Right lobe of liver (tissue), 6 donors: ENCODE data around the gene SPRED2. TPM values are rescaled to one million over a fixed set of nuclear protein-coding genes. Genes with fewer than 3 reads are reported as not detected.
A peak's percentile ranks its signal among the peaks of the same experiment; 100 is the strongest.

ENCODE experiments used
- ATAC-seq, 4 donors: fragments of 200-7000 bp; cut with Tn5 transposase; one replicate each; pipeline ENCODE4 v1.9.1; 2020; ENCODE audit warnings: mild to moderate bottlenecking in 4 of 4, moderate library complexity in 4 of 4
- DNase-seq, 3 donors: peaks; one replicate each; pipeline ENCODE4 v3.0.0-alpha.2; 2020
- H3K27ac ChIP-seq, 3 donors: fragments of 200-600 bp; one replicate each; pipeline ENCODE4 v1.8.0; 2022
- H3K27me3 ChIP-seq, 2 donors: fragments of 200-600 bp; one replicate each; pipeline ENCODE4 v1.8.0; 2022
- H3K36me3 ChIP-seq, 4 donors: fragments of 200-600 bp; sonication (generic) in 1 of 4; one replicate each; pipeline versions ENCODE4 v1.5.1 to v1.8.0; 2017 to 2022; ENCODE audit warnings: control low read depth in 1 of 4
- H3K4me1 ChIP-seq, 4 donors: fragments of 200-600 bp; sonication (generic) in 1 of 4; one replicate each; pipeline versions ENCODE4 v1.5.1 to v1.8.0; 2017 to 2022; ENCODE audit warnings: control low read depth in 1 of 4
- H3K4me3 ChIP-seq, 3 donors: fragments of 200-600 bp; one replicate each; pipeline ENCODE4 v1.8.0; 2022
- H3K9me3 ChIP-seq, 4 donors: fragments of 200-600 bp; sonication (generic) in 1 of 4; one replicate each; pipeline versions ENCODE4 v1.5.1 to v1.8.0; 2017 to 2022; ENCODE audit warnings: control low read depth in 1 of 4
- POLR2A ChIP-seq: fragments of 450-650 bp; IDR thresholded peaks from one replicate; pipeline ENCODE4 v1.6.1; 2017; ENCODE audit warnings: antibody characterized with exemption, mild to moderate bottlenecking
- WGBS: methylation state at CpG from one replicate; pipeline ENCODE4 v1.1.6; 2018; ENCODE audit warnings: low coverage, low lambda C conversion rate; ENCODE audit not compliant: insufficient coverage; ENCODE audit errors: missing lambda C conversion rate; 5-methylcytosine and 5-hydroxymethylcytosine counted together
- intact Hi-C, 2 donors: fragments of 100-400 bp; cut with DNase I; formaldehyde crosslinking; loops; one replicate each; pipeline versions ENCODE4 v1.11.2 to v1.14.1; 2022
- total RNA-seq, 6 experiments: library from RNA; depleted of rRNA in 2 of 6; stranded (reverse); fragments of >200 nt in 2 of 6; fragmentation: NEBNext Ultra II Directional in 3 of 6; extraction: Animal tissue kit (Norgen Biotek cat#: 25700) in 3 of 6; gene quantifications; one replicate each; pipeline versions ENCODE4 v1.1.0 to v1.2.4, GENCODE V29; 2016 to 2023
- TF ChIP-seq, protein P1 (sequence below), 4 donors: fragments of 200-600 bp in 3 of 4; fragments of 450-650 bp in 1 of 4; IDR thresholded peaks; one replicate each; pipeline versions ENCODE4 v1.5.1 to v1.8.0; 2016 to 2022; ENCODE audit warnings: antibody characterized with exemption in 4 of 4, mild to moderate bottlenecking in 2 of 4
- donor health status: DM: no; HTN: yes; CAD: no.
- donor health status: DM: no; HTN: no; CAD: no.
- donor health status: DM: no; HTN: no; CAD: no.
- donor health status: DM: no; HTN: yes; CAD: no.
- donor health status: DM: no; HTN: yes; CAD: no.

Gene SPRED2
- total RNA-seq, 6 experiments from 2014 or later = 11.0 to 22.5 (median 15.2) TPM

DNA sequence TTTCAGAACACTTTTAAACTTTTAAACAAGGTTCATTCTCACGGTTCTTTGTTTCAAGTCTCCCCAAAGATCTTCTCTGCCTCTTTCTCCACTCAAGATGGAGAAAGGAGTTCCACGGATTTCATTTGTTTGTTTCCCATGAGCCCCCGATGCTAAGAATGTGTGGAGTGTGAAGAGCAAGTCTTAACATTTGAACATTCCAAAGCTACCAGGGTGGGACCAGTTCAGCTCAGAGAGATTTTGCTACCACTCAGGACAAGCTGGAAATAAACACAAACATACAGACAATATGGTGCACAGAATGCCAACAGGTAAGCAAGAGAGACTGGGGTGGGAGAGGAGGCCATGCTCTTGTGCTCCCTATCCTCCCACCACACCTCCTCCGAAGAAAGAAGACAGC is 56.7 kb downstream of the SPRED2 start:
- Histone ChIP-seq H3K36me3 (no peaks in the 10 kb centered on the region), H3K9me3 (no peaks in the 10 kb centered on the region), H3K4me1 (peaks cover 0 to 74% (median 33%) of the 10 kb centered on the region in 4 donors), H3K4me3 (no peak overlapping the region), H3K27ac (peak overlapping the region in 1 of 3 donors; percentile 87), H3K27me3 (no peaks in the 10 kb centered on the region)
- 96% methylated on average over 3 of the region's 4 CpGs for WGBS
- ATAC-seq = no peak
- TF ChIP-seq, protein P1, sequence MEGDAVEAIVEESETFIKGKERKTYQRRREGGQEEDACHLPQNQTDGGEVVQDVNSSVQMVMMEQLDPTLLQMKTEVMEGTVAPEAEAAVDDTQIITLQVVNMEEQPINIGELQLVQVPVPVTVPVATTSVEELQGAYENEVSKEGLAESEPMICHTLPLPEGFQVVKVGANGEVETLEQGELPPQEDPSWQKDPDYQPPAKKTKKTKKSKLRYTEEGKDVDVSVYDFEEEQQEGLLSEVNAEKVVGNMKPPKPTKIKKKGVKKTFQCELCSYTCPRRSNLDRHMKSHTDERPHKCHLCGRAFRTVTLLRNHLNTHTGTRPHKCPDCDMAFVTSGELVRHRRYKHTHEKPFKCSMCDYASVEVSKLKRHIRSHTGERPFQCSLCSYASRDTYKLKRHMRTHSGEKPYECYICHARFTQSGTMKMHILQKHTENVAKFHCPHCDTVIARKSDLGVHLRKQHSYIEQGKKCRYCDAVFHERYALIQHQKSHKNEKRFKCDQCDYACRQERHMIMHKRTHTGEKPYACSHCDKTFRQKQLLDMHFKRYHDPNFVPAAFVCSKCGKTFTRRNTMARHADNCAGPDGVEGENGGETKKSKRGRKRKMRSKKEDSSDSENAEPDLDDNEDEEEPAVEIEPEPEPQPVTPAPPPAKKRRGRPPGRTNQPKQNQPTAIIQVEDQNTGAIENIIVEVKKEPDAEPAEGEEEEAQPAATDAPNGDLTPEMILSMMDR (IDR thresholded peaks at IDR 0.05) = no peak
- no peak for TF ChIP-seq POLR2A
- intact Hi-C loops = loop anchor here in 1 of 2 donors (10.0 kb wide), 1 partner anchor 59 kb away; the partner anchor contains the start of gene SPRED2
- DNase-seq = no peak

DNA sequence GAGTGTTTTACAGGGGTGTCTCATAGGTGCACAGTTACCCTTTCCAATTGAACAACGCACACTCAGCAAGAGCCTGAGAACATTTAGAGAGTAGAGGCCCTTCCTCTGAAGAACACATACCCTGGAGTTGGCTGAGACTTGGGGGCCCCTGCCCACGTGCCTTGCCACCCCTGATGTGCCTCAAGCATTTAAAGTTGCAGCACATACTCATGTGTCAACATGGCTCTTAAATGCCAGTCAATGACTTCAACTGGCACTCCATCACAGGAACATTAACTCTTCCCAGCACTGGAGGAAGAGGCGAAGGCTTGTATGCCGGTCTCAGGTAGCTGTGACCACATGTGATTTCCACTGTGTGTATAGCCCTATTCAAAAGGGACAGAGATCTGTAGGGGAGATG is 57.4 kb downstream of the SPRED2 start:
- Histone ChIP-seq H3K36me3 (no peaks in the 10 kb centered on the region), H3K4me1 (peaks cover 0 to 75% (median 33%) of the 10 kb centered on the region in 4 donors), H3K27me3 (no peaks in the 10 kb centered on the region), H3K9me3 (no peaks in the 10 kb centered on the region), H3K27ac (peak overlapping the region; percentile 0 to 87 (median 33)), H3K4me3 (no peak overlapping the region)
- ATAC-seq (no peak), DNase-seq (no peak)
- intact Hi-C loops = loop anchor here in 1 of 2 donors (10.0 kb wide), 1 partner anchor 60 kb away; the partner anchor contains the start of gene SPRED2
- no peak for TF ChIP-seq POLR2A
- TF ChIP-seq, protein P1 (IDR thresholded peaks at IDR 0.05) = no peak
- WGBS = 86% methylated on average over 4 of the region's 4 CpGs

DNA sequence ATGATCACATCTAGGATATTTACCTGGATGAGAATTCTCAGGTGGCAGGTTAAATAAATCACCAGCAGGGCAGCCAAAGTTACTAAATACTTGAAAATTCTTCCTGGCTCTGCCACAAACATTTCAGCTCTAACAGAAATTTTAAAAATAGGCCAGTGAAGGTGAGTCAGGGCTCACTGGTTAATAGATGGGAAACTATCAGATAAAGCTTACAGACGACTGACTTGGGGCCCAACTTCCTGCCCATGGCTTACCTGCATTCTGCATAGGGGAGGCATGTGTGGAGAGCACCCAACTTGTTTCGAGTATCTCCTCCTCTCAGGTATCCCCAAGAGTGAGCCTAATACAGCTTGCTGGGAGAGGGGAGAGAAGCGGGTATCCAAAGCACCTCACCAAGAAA is 57.8 kb downstream of the SPRED2 start:
- Histone ChIP-seq H3K4me1 (peaks cover 0 to 71% (median 31%) of the 10 kb centered on the region in 4 donors), H3K36me3 (no peaks in the 10 kb centered on the region), H3K9me3 (no peaks in the 10 kb centered on the region), H3K27ac (peak overlapping the region; percentile 0 to 87 (median 33)), H3K4me3 (no peak overlapping the region), H3K27me3 (no peaks in the 10 kb centered on the region)
- WGBS = 64% methylated on average over 2 of the region's 3 CpGs
- TF ChIP-seq, protein P1 (IDR thresholded peaks at IDR 0.05) = peak in 1 of 4 donors; percentile 24
- TF ChIP-seq POLR2A = no peak
- DNase-seq = no peak
- ATAC-seq = peak in 3 of 4 donors; percentile 23 to 60 (median 29)
- intact Hi-C loops = loop anchor here in 1 of 2 donors (10.0 kb wide), 1 partner anchor 60 kb away; the partner anchor contains the start of gene SPRED2

DNA sequence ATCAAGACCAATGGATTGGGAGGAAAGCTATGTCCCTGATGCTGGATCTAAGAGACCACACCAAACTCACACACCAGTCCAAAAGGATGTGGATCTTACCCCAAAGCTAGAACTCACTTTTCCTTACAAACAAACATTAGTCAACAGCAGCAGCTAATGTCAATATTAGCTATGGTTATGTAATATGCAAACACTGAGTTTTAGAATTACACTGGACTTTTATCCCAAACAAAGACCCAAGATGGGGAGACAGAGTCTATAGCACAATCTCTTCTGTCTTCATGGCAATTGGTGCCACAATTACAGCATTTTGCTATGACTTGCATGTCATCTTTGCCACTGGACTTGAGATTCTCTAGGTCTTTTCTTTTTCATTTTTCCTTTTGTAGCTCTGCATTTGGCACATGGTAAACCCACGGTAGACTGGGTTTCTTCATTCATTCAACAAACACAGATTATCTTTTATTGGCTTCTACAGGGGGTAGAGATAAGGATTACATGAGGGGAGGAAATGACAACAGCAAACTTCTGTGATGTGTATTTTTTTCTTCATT is 59.0 kb downstream of the SPRED2 start:
- peaks cover 0 to 65% (median 26%) of the 10 kb centered on the region in 4 donors for H3K4me1 ChIP-seq
- peak overlapping the region; percentile 11 to 87 (median 33) for H3K27ac ChIP-seq
- no peak for DNase-seq
- peak; percentile 62 to 89 (median 74) for ATAC-seq
- no peaks in the 10 kb centered on the region for H3K9me3 ChIP-seq
- no peak for TF ChIP-seq POLR2A
- TF ChIP-seq, protein P1 (IDR thresholded peaks at IDR 0.05) = no peak
- 24% methylated on average over 1 of the region's 1 CpG for WGBS
- no peaks in the 10 kb centered on the region for H3K27me3 ChIP-seq
- intact Hi-C loops = loop anchor here in 1 of 2 donors (10.0 kb wide), 1 partner anchor 61 kb away; the partner anchor contains the start of gene SPRED2
- H3K36me3 ChIP-seq = no peaks in the 10 kb centered on the region
- peak overlapping the region in 1 of 3 donors; percentile 19 for H3K4me3 ChIP-seq
